Left renal cortex interstitium (tissue), 4 donors: ENCODE measurements around the gene BSG. TPM values are rescaled to one million over a fixed set of nuclear protein-coding genes. Genes with fewer than 3 reads are reported as not detected.
A peak's percentile ranks its signal among the peaks of the same experiment; 100 is the strongest.

Experiments
- DNase-seq, 4 donors: peaks; one replicate each; pipeline ENCODE4 v3.0.0-alpha.2; 2013; ENCODE audit warnings: low read depth in 4 of 4, low spot score in 2 of 4, missing footprints in 1 of 4
- polyA plus RNA-seq, 4 donors: library from polyadenylated mRNA; unstranded; fragments of 120-200 nt; gene quantifications; one replicate each; pipeline ENCODE4 v1.2.1, GENCODE V29; 2013; ENCODE audit not compliant: insufficient read length in 4 of 4

Gene BSG
- 100 to 1,000 TPM; 392 to 568 (median 507) TPM for polyA plus RNA-seq

GRCh38 chr19:572140-572742, at the start of gene BSG:
Gene BSG (plus strand): TSS chr19:572596. CDS start chr19:572635, 39 bp downstream.
- DNase-seq: peak; percentile 87 to 95 (median 93)

- DNase-seq: no peak
Observed at GRCh38 chr19:522726-523125, 49.7 kb upstream of the BSG start.

GRCh38 chr19:524062-524674, 48.2 kb upstream of the BSG start:
- no peak for DNase-seq

GRCh38 chr19:525029-525428, 47.4 kb upstream of the BSG start:
- DNase-seq: no peak

- no peak for DNase-seq
Observed at GRCh38 chr19:525857-526419, 46.5 kb upstream of the BSG start.

- DNase-seq: no peak
Observed at GRCh38 chr19:530134-531008, 42.0 kb upstream of the BSG start.

- peak in 2 of 4 donors; percentile 80 for DNase-seq
Observed at GRCh38 chr19:531009-531752, 41.2 kb upstream of the BSG start.

- no peak for DNase-seq
Observed at GRCh38 chr19:531753-532560, 40.4 kb upstream of the BSG start, which contains the start of gene CDC34. Gene CDC34 (plus strand): TSS chr19:531760. CDS start chr19:531932, 172 bp downstream.

- peak in 1 of 4 donors; percentile 63 for DNase-seq
Observed at GRCh38 chr19:532561-533363, 39.6 kb upstream of the BSG start.

GRCh38 chr19:533364-534058, 38.9 kb upstream of the BSG start:
- no peak for DNase-seq

- no peak for DNase-seq
Observed at GRCh38 chr19:534088-534487, 38.3 kb upstream of the BSG start.

- DNase-seq: no peak
Observed at GRCh38 chr19:535017-535835, 37.2 kb upstream of the BSG start.

- no peak for DNase-seq
Observed at GRCh38 chr19:536031-536880, 36.1 kb upstream of the BSG start.

GRCh38 chr19:536881-537404, 35.5 kb upstream of the BSG start:
- no peak for DNase-seq

- DNase-seq: no peak
Observed at GRCh38 chr19:538641-539428, 33.6 kb upstream of the BSG start.
